COLO668 (cell line): ENCODE measurements around the gene C22orf15.

Source experiments
- DNase-seq: peaks from one replicate; lab custom pipeline; 2025; ENCODE audit not compliant: unreplicated experiment; lab: John Stamatoyannopoulos, UW

Gene C22orf15

DNA sequence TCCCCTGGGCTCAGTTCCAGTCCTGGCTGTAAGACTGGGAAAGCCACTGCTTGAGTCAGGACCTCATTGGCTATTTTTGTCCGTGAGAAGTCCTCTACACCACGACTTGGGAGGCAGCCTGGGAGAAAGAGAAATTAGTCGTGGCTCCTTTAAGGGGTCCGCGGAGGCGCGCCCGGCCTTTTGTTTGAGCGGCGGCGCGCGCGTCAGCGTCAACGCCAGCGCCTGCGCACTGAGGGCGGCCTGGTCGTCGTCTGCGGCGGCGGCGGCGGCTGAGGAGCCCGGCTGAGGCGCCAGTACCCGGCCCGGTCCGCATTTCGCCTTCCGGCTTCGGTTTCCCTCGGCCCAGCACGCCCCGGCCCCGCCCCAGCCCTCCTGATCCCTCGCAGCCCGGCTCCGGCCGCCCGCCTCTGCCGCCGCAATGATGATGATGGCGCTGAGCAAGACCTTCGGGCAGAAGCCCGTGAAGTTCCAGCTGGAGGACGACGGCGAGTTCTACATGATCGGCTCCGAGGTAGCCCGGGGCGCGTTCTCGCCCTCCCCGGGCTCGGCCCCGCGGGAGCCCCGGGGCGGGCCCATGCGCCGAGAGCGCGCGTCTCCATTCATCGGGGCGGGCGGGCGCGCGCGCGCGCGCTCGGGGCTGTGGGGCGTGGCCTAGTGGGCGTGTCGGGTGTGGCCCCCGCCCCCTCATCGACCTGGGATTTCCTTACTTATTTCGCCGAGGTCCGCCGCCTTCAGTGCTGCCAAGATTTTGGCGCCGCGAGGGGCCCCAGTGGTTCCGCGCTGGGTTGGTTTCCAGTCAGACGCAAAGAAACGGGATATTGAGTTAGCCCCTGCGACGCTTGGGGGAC is 24.2 kb downstream of the C22orf15 start, which contains the start of gene SMARCB1:
TSS of gene SMARCB1 (plus strand) at position 215 of the 848 bp plus-strand sequence. CDS start at position 419, 204 bp downstream.
- DNase-seq, result peak; percentile 97

DNA sequence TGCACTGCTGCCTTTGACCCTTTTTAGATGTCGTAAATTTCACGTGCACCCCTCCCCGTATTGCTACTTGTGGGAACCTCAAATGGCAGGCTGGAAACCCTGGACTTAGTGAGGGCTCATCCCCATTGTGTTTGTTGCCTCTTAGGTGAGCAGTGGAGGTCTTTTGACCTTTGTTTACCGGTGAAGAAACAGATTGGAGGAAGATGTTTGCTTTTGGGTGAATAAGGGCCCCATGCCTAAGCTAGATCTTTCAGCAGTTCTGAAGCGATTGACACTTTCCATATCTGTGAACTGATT is 24.8 kb downstream of the C22orf15 start:
- DNase-seq, result no peak

DNA sequence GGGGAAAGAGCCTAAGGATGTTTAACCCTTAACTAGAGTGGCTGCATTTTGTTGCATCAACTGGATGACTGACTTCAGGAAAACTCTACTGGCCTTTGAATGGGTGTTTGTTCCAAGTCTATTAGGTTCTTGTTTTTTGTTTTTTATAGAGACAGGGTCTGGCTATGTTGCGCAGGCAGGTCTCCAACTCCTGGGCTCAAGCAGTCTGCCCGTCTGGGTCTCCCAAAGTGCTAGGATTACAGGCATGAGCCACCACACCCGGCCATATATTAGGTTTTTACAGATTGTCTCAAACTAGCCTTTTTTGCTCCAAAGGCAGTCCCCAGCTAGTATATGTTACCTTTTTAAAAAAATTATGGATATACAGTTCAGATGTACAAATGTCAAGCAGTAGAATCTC is 25.1 kb downstream of the C22orf15 start:
- DNase-seq, result no peak

DNA sequence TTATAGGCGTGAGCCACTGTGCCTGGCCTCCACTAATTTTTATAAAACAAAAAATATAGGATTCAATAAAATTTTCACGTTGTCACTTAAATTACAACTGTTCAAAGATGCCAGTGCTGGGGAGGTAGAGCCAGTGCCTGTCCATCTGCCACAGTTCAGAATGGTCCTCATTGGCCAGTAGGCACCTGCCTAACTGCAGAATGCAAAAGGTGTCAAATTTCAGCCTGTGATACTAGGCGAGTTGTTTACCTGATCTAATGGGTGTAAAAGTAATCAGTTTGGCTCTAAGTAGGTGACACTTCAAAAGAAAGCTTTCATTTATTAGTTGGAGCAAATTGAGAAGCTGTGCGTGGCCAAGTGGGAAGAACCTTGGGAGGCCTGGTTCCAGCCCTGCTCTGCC is 26.3 kb downstream of the C22orf15 start:
- DNase-seq, result peak; percentile 43

DNA sequence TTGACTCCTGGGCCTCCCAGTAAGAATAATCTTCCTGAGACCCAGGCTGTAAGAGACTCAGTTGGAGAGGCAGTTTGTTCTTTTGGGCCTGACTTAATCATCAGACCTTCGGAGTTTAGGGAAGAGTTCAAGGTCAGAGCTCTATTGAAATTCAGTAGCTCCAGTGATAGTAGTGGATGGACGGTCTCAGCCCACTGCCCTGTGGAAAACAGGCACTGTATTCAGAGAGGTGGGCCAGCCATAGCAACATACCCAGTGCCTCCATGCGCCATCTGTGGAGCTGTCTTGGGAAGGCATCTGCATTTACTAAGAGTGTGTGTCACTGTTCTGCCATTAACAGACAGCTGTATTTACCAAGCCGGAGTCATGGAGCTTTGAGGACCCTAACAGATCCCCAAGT is 26.8 kb downstream of the C22orf15 start:
- peak; percentile 47 for DNase-seq

DNA sequence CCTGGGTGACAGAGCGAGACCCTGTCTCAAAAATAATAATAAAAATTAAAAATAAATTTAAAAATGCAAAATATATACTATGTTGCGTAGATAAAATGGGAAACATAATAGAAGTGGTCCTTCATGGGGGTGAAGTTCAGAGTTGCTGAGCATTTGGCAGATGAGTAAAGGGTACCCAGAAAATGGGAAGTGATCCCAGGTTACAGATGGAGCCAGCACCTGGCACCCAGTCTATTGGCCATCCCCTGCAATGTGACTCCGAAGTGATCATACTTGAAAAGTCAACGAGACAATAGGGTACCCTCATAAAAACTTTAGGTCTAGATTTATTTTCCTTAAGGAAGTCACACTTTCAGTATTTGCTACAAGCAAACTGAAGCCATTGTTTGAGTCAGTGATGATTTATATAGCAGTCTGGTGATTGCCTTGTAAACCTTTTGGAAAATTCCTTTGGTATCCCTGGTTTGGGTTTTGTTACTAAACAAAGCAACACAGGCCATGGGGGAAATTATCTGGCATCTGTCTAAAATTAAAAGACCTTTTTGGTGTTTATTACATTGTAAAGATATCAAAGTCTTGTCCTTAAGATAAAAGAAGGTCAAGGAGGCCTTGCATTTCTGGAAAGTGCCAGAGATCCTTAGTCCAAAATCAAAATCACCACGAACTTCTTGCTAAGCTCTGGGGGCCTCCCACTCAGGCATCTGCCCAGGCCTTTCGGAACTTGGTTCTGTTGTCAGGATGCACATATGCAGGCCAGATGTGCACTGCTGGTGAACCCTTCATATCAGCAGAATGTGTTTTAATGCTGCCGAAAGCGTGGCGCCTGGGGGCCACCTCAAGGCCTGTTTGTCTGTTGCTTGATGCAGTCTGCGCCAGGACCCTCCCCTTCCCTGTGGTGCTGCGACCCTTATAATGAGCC is 28.3 kb downstream of the C22orf15 start:
- no peak for DNase-seq

DNA sequence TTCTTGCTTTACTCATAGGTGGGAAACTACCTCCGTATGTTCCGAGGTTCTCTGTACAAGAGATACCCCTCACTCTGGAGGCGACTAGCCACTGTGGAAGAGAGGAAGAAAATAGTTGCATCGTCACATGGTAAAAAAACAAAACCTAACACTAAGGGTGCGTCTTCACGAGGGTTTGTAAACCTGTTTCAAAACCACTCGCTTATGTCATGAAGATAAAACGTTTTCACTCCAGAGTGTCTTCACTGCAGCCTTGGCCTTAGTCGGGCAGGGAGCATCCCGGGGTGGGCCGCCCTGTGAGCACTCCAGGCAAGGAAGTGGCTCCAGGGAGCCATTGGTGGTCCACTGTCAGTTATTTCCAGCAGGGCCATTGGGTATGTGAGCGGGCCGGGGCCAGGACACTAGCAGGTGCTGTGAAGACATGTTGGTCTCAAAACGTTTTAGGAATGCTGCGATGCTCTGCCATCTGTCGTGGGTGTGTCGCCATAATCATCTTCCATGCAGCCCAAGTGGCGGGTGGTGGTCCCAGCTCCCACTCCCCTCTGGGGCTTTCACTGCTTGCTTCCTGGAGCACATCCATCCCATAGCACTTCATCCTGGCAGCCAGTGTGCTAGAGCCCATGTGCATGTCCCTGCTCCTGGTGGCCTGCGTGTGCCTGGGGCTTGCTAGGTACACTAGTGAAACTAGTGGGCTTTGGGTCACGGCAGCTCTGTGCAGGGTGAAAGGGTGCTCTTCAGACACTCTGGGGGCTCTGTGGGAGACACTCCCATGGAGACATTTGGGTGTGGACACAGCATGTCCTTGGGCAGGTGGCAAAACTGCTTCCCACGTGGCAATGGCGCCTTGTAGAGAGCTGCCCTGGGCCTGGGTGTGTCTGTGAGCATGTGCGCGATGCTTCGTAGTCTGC is 29.2 kb downstream of the C22orf15 start:
- no peak for DNase-seq

DNA sequence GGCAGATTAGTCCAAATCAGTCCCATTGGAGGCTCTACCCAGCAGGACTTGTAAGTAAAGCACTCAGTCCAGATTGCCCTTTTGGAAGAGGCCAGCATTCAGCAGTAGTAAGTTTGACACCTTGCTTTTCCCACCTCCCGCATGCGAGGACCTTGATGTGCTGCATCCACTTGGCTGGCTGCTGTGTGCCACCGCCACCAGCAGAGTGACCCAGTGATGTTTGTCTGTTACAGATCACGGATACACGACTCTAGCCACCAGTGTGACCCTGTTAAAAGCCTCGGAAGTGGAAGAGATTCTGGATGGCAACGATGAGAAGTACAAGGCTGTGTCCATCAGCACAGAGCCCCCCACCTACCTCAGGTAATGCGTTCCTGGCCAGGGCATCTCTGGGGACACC is 30.5 kb downstream of the C22orf15 start:
- DNase-seq, result no peak

DNA sequence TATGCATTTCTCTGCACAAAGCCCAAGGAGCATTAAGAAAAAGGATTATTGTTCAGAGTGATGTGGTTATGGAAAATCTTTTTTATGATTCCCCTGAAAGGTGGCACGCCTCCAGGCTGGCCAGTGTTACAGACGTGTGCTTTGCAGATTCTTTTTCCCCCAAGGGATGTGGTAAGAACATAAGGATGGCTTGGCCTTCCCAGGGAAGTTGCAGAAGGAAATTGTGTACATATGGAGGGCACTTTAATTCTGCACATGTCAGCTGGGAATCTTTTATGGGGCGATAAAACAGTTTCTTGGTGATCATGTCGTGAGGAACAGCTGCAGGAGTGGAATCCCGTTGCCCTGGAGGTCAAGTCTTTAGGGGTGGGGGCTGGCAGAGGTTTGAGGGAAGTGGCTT is 33.7 kb downstream of the C22orf15 start:
- DNase-seq, result no peak

DNA sequence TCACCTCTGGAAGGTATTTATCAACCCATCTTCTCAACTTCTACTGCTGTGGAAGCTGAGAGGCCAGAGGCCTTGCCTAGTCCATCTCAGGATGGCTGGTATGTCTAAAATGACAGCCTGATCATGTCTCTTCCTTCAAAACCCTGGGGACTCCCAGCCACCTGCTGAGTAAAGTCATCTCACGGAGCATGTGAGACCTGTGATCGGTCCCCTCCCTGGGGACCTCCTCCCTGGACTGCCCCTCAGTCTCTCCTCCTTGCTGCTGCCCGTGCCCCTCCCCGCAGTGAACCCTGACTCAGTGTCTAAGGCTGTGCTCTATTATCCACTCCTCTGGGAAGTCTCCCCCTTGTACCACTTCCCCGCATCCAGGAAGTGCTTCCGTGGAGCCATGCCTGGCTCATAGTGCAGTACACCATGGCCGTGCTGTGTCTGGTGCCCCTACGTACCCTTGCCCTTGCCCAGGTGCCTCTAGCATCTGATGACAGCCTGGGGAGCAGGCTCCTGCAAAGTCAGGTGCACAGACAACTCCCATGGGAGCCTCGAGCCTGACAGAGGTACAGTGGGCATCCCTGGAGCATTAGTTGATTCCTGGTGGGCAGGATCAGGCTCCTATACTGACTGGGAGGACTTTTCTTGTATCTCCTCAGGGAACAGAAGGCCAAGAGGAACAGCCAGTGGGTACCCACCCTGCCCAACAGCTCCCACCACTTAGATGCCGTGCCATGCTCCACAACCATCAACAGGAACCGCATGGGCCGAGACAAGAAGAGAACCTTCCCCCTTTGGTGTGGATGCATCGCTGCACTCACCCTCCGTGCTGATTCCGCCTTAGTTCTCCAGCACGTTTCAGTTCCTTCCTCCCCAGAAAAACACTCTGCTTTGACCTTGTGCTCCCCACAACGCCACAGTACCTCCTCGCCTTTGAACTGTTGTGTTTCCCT is 37.8 kb downstream of the C22orf15 start:
- DNase-seq, result no peak

DNA sequence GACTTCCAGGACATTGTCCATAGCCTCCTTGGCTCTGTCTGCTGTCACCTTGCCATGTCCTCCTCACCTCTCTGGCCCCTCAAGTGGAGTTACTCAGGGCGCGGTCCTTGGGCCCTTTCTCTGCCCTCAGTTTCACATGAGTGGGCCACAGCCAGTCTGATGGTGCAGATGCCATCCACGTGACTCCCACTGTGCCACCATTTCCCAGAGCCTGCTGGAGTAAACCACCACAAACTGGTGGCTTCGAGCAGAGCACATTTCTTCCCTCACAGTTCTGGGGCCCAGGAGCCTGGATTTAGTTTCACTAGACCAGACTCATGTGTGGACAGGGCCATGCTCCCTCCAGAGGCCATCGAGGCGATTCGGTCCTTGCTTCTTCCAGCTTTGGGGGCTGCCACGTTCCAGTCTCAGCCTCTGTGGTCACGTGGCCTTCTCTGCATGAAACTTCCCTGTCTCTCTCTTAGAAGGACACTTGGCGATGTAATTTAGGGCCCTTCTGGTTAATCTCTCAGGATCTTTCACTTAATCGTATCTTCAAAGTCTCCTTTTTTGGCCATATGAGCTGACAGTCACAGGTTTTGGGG is 38.5 kb downstream of the C22orf15 start:
- no peak for DNase-seq

DNA sequence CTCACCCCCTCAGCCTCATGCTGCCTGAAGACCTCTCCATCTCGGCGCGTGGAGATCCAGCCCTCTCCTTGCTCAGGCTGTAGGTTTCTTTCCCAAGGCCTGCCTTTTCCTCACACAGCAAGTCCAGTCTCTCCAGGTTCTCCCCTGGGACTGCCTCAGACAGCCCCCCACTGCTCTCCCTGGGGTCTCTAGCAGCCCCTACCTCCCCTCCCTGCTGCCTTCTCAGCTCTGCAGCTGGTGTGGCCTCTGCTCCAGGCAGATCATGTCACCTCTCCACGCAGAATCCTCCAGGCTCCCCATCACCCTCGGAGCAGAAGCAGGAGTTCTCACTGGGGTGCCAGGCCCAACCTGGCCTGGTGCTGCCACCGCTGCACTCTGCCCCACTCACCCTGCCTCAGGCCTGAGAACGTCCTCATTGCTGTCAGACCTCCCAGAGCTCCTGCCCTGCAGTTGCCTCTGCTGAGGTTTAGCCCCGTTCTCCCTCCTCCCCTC is 39.1 kb downstream of the C22orf15 start:
- DNase-seq, result no peak

DNA sequence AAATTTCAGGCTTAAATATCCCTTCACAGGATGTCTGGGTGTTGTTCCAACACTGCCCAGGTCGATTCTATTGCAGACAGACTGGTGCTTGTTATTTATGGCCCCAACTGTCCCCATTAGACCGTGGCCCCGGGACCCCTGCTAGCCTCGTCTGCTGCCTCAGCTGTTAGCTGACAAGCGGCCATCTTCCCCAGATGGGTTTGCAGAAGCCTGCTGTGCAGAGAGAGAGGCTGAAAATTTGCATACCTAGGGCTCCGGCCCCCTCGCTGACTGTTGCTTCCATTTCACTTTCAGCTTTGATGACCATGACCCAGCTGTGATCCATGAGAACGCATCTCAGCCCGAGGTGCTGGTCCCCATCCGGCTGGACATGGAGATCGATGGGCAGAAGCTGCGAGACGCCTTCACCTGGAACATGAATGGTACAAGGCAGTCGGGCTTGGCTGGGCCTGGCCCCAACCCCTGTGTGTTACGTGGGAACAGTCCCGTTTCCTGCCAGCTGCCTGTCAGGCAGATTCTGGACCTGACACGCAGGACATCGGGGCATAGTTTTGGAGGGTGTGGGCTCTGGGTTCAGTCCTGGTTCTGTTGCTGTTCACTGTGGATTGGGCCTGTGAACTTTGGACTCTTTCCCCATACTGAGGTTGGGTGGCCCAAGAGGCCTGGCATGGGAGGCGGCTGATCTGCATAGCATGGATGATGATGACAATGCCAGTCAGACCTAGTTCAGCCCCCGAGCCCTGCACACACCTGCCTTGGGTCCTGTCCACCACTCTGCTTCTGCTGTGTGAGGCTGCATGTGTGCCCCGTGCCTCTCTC is 40.4 kb downstream of the C22orf15 start:
- no peak for DNase-seq

DNA sequence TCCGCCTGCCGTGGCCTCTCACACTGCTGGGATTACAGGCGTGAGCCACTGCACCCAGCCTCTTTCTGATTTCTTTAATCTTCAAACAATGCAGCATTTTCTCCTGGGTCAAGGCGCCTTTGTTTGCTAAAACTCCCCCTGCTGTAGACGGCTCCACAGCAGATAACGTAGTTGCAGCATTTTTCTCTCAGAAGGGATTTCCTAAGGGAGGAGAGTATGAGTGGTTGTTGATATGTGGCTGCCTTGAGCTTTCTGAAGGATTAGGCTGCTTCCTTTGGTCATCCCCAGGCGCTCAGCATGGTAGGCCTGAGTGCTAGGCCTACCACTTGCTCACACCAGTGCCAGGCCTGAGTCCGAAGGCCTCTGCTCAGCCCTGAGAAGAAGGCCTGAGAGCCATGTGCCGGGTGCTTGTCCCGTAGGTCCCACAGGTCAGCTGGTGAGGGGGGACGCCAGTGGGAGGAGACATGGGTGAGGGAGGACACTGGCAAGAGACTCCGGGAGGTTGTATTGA is 42.0 kb downstream of the C22orf15 start:
- DNase-seq, result no peak

DNA sequence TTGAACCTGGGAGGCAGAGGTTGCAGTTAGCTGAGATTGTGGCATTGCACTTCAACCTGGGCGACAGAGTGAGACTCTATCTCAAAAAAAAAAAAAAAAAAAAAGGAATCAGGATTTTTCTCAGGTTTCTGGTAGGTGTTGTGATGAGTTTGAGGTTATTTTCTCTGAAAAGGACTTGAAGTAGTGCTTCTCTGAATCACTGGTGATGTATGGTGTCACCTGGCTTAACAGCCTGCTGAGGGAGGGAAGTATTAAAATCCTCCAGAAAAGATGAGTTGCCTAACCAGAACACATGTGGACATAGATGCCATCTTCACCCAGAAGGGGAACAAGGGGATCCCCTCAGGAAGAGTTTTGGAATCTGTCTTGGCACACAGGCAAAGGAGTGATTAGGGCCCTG is 44.0 kb downstream of the C22orf15 start:
- no peak for DNase-seq

DNA sequence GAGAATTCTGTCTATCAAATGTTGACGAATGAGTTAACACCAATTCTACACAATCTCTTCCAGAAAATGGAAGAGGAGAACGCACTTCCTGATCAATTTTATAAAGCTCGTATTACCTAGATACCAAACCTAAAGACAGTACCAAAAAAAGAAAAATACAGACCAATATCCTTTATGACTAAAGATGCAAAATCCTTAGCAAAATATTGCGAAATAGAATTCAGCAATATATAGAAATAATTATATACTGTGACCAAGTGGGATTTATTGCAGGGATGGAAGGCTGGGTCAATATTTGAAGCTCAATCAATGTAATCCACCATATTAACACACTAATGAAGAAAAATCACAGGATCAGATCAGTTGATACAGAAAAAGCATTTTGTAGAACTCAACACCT is 49.6 kb downstream of the C22orf15 start:
- DNase-seq, result no peak
